ENCODE data around the gene BANP. TPM values are rescaled to one million over a fixed set of nuclear protein-coding genes. Genes with fewer than 3 reads are reported as not detected.

BANP gene
- total RNA-seq, 2 experiments from 2014 or later, result 35.1 to 38.6 TPM

DNA sequence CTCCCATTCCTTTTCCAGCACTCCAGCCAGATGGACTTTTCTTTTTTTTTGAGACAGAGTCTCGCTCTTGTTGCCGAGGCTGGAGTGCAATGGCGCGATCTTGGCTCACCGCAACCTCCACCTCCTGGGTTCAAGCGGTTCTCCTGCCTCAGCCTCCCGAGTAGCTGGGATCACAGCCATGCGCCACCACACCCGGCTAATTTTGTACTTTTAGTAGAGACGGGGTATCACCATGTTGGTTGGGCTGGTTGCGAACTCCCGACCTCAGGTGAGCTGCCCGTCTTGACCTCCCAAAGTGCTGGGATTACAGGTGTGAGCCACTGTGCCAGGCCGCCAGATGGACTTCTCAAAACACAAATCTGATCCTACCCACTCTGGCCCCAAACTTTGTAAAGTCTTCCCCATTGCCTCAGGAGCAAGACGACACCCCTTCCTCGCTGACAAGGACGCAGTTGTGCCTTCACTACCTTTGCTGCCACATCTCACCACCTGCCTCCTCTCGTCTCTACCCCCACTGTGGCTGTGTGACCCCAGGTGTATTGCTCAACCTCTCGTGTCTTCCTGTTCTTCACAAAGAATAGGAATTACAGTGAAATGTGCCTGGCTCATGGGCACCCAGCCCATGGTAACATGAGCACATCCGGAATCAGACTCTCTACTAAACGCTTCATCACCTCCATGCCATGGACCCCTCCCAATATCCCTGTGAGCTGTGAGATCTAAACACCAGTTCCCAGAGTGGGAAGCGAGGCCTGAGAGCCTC is 3.7 kb upstream of the BANP start:
- no peak for DNase-seq
- H3K4me1 Mint-ChIP-seq (ENCODE audit: low read depth), result peaks cover 15% of the 10 kb centered on the region
- peak overlapping the region; percentile 42 for H3K27ac Mint-ChIP-seq
- no peaks in the 10 kb centered on the region for H3K27me3 Mint-ChIP-seq (ENCODE audit: low read depth)
- intact Hi-C loops (cut with micrococcal nuclease), result no loop called here
- peaks cover 5% of the 10 kb centered on the region for H3K36me3 Mint-ChIP-seq (ENCODE audit: low read depth)
- H3K4me3 Mint-ChIP-seq, result no peak overlapping the region
- no peaks in the 10 kb centered on the region for H3K9me3 Mint-ChIP-seq
- CTCF ChIA-PET, result interaction anchor here (0.6 kb wide), 1 partner anchor 109 kb away, joined by 3 read pairs; no protein-coding TSS in a partner anchor

GRCh38 chr16:87948119-87948545 is 3.1 kb upstream of the BANP start:
- H3K27ac Mint-ChIP-seq, result peak overlapping the region; percentile 42
- peaks cover 19% of the 10 kb centered on the region for H3K4me1 Mint-ChIP-seq (ENCODE audit: low read depth)
- H3K4me3 Mint-ChIP-seq, result peak overlapping the region; percentile 9
- no peaks in the 10 kb centered on the region for H3K27me3 Mint-ChIP-seq (ENCODE audit: low read depth)
- no peak for DNase-seq
- H3K36me3 Mint-ChIP-seq (ENCODE audit: low read depth), result peaks cover 5% of the 10 kb centered on the region
- CTCF ChIA-PET, result interaction anchor here (0.6 to 0.9 kb wide), 2 partner anchors 109 to 169 kb away, joined by 3 to 6 read pairs; no protein-coding TSS in a partner anchor
- H3K9me3 Mint-ChIP-seq, result no peaks in the 10 kb centered on the region
- intact Hi-C loops (cut with micrococcal nuclease), result no loop called here

DNA sequence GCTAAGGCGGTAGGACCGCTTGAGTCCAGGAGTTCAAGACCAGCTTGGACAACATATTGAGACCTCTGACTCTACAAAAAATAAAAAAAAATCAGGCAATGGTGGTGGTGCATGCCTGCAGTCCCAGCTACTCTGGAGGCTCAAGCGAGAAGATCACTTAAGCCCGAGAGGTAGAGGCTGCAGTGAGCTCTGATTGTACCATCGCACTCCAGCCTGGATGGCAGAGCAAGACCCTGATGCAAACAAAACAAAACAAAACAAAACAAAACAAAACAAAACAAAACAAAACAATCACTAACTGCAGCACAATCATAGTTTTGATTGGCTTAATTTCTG is 2.5 kb upstream of the BANP start:
- Mint-ChIP-seq H3K36me3 (ENCODE audit: low read depth) (peaks cover 6% of the 10 kb centered on the region), H3K27me3 (ENCODE audit: low read depth) (no peaks in the 10 kb centered on the region), H3K4me3 (peak overlapping the region; percentile 8), H3K4me1 (ENCODE audit: low read depth) (peaks cover 25% of the 10 kb centered on the region), H3K27ac (no peak overlapping the region), H3K9me3 (no peaks in the 10 kb centered on the region)
- CTCF ChIA-PET, result interaction anchor here (0.7 to 0.9 kb wide), 2 partner anchors 12 to 169 kb away, joined by 3 to 6 read pairs; no protein-coding TSS in a partner anchor
- intact Hi-C loops (cut with micrococcal nuclease), result no loop called here
- DNase-seq, result no peak

DNA sequence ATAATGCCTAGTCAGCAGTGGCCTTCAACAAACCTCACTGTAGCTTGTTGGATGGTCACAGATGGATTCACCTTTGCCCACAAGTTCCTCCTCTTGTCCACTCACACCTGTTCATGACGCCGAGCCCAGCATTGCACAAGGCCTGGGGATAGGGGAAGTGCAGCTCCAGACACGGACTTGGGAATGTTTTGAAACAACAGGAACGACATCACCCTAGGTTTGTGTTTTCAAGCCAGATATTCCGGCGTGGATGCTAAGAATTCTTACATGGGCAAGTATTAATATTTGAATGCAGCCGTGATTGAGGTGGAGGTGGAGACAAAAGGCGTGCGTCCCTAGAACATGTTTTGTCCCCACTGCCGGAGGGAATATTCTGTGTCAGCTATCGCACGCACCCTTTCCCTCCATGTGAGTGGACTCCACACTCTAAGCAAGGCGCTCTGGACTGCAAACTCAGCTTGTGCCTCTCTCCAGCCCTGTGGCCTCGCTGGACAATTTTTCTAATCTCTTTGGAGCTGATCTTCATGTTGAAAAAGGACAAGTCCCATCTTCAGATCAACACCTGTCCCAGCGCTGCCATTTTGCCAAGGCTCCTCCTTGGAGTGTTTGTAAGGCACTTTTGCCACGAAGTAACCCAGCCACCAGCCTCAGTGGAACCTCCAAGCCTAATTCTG is 2.0 kb upstream of the BANP start:
- H3K4me3 Mint-ChIP-seq, result peak overlapping the region; percentile 47
- H3K27ac Mint-ChIP-seq, result peak overlapping the region; percentile 37
- no peak for DNase-seq
- H3K4me1 Mint-ChIP-seq (ENCODE audit: low read depth), result peaks cover 30% of the 10 kb centered on the region
- CTCF ChIA-PET, result interaction anchor here (0.6 to 0.9 kb wide), 3 partner anchors 12 to 170 kb away, joined by 3 to 7 read pairs (median 6); no protein-coding TSS in a partner anchor
- intact Hi-C loops (cut with micrococcal nuclease), result no loop called here
- H3K36me3 Mint-ChIP-seq (ENCODE audit: low read depth), result peaks cover 9% of the 10 kb centered on the region
- H3K27me3 Mint-ChIP-seq (ENCODE audit: low read depth), result no peaks in the 10 kb centered on the region
- no peaks in the 10 kb centered on the region for H3K9me3 Mint-ChIP-seq

- H3K9me3 Mint-ChIP-seq, result no peaks in the 10 kb centered on the region
- intact Hi-C loops (cut with micrococcal nuclease), result loop anchor here (1.0 to 5.0 kb wide), 6 partner anchors 35 to 563 kb away; partner anchors contain the start of genes ZCCHC14 and ZFPM1
- peak overlapping the region; percentile 91 for H3K27ac Mint-ChIP-seq
- H3K27me3 Mint-ChIP-seq (ENCODE audit: low read depth), result no peaks in the 10 kb centered on the region
- H3K36me3 Mint-ChIP-seq (ENCODE audit: low read depth), result peaks cover 13% of the 10 kb centered on the region
- CTCF ChIA-PET, result interaction anchor here (0.8 to 1.2 kb wide), 8 partner anchors 9 to 172 kb away, joined by 3 to 7 read pairs (median 4); partner anchors contain the start of gene SLC7A5
- peak; percentile 32 for DNase-seq
- H3K4me3 Mint-ChIP-seq, result peak overlapping the region; percentile 85
- peaks cover 50% of the 10 kb centered on the region for H3K4me1 Mint-ChIP-seq (ENCODE audit: low read depth)
These were observed 611 bp downstream of the BANP start for GRCh38 chr16:87951552-87952538.

GRCh38 chr16:87952751-87953150 is 1.5 kb downstream of the BANP start:
- Mint-ChIP-seq H3K9me3 (no peaks in the 10 kb centered on the region), H3K36me3 (ENCODE audit: low read depth) (peaks cover 17% of the 10 kb centered on the region)
- CTCF ChIA-PET, result interaction anchor here (0.6 to 1.0 kb wide), 2 partner anchors 8 to 24 kb away, joined by 3 to 5 read pairs; no protein-coding TSS in a partner anchor

GRCh38 chr16:87953308-87954215 is 2.3 kb downstream of the BANP start:
- DNase-seq, result no peak
- Mint-ChIP-seq H3K4me3 (peak overlapping the region; percentile 11), H3K4me1 (ENCODE audit: low read depth) (peaks cover 63% of the 10 kb centered on the region), H3K27ac (peak overlapping the region; percentile 99), H3K36me3 (ENCODE audit: low read depth) (peaks cover 17% of the 10 kb centered on the region), H3K9me3 (no peaks in the 10 kb centered on the region), H3K27me3 (ENCODE audit: low read depth) (no peaks in the 10 kb centered on the region)
- CTCF ChIA-PET, result interaction anchor here (0.6 kb wide), 1 partner anchor 24 kb away, joined by 3 read pairs; no protein-coding TSS in a partner anchor
- intact Hi-C loops (cut with micrococcal nuclease), result loop anchor here (5.0 kb wide), 1 partner anchor 34 kb away; no protein-coding TSS in a partner anchor

More at GRCh38 chr16:87952751-87953150, 1.5 kb downstream of the BANP start:
- intact Hi-C loops (cut with micrococcal nuclease), result loop anchor here (5.0 kb wide), 1 partner anchor 35 kb away; no protein-coding TSS in a partner anchor
- Mint-ChIP-seq H3K27me3 (ENCODE audit: low read depth) (no peaks in the 10 kb centered on the region), H3K27ac (peak overlapping the region; percentile 91), H3K4me1 (ENCODE audit: low read depth) (peaks cover 59% of the 10 kb centered on the region), H3K4me3 (peak overlapping the region; percentile 85)
- DNase-seq, result no peak

DNA sequence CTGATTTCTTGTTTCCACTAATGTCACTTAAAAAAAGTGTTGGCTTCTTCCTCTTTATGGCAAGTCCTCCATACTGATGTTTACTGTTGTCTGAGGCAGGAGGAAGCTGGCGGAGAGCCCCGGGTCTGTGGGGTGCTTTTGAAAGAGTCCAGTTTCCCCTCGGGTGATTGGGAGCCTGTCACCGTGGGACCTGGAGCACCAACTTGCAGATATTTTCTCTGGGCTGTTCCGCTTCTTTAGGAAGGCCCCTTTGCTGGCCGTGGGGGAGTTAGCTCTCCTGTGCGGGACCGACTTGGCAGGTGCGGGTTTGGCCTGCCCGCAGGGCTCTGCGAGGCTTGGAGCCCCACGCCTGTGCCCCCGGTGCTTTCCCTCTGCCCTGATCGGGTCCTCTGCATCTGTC is 3.1 kb downstream of the BANP start:
- intact Hi-C loops (cut with micrococcal nuclease), result loop anchor here (5.0 kb wide), 1 partner anchor 33 kb away; no protein-coding TSS in a partner anchor
- Mint-ChIP-seq H3K4me1 (ENCODE audit: low read depth) (peaks cover 71% of the 10 kb centered on the region), H3K27me3 (ENCODE audit: low read depth) (no peaks in the 10 kb centered on the region), H3K4me3 (no peak overlapping the region), H3K36me3 (ENCODE audit: low read depth) (peaks cover 17% of the 10 kb centered on the region), H3K27ac (peak overlapping the region; percentile 99), H3K9me3 (no peaks in the 10 kb centered on the region)
- CTCF ChIA-PET, result no interaction called here
- no peak for DNase-seq

- CTCF ChIA-PET, result interaction anchor here (0.7 kb wide), 1 partner anchor 208 kb away, joined by 3 read pairs; no protein-coding TSS in a partner anchor
- intact Hi-C loops (cut with micrococcal nuclease), result loop anchor here (1.0 to 5.0 kb wide), 3 partner anchors 8 to 482 kb away; no protein-coding TSS in a partner anchor
These were observed 3.6 kb downstream of the BANP start for GRCh38 chr16:87954826-87955225.

GRCh38 chr16:87955302-87956097 is 4.3 kb downstream of the BANP start:
- H3K36me3 Mint-ChIP-seq (ENCODE audit: low read depth), result peaks cover 17% of the 10 kb centered on the region
- H3K4me3 Mint-ChIP-seq, result peak overlapping the region; percentile 26
- intact Hi-C loops (cut with micrococcal nuclease), result loop anchor here (1.0 to 5.0 kb wide), 3 partner anchors 8 to 482 kb away; no protein-coding TSS in a partner anchor
- H3K27me3 Mint-ChIP-seq (ENCODE audit: low read depth), result no peaks in the 10 kb centered on the region
- H3K4me1 Mint-ChIP-seq (ENCODE audit: low read depth), result peaks cover 83% of the 10 kb centered on the region
- CTCF ChIA-PET, result interaction anchor here (0.7 to 1.1 kb wide), 2 partner anchors 84 to 209 kb away, joined by 3 read pairs; no protein-coding TSS in a partner anchor
- H3K9me3 Mint-ChIP-seq, result no peaks in the 10 kb centered on the region
- peak; percentile 54 for DNase-seq
- peak overlapping the region; percentile 99 for H3K27ac Mint-ChIP-seq

More at GRCh38 chr16:87954826-87955225, 3.6 kb downstream of the BANP start:
- Mint-ChIP-seq H3K27me3 (ENCODE audit: low read depth) (no peaks in the 10 kb centered on the region), H3K4me3 (no peak overlapping the region), H3K36me3 (ENCODE audit: low read depth) (peaks cover 17% of the 10 kb centered on the region), H3K27ac (peak overlapping the region; percentile 99), H3K4me1 (ENCODE audit: low read depth) (peaks cover 76% of the 10 kb centered on the region), H3K9me3 (no peaks in the 10 kb centered on the region)
- no peak for DNase-seq
